D721Med (cell line): ENCODE results near the gene XYLT1.

ENCODE experiments used
- DNase-seq: peaks from one replicate; pipeline ENCODE4 v3.0.0; 2011; ENCODE audit warnings: low spot score; ENCODE audit not compliant: insufficient read length
- FAIRE-seq: peaks from 2 replicates; lab custom pipeline; 2011; peaks lifted over from hg19 to GRCh38; lab: Jason Lieb, UNC
- TF ChIP-seq, protein P1 (sequence below): IDR thresholded peaks from 2 replicates; pipeline ENCODE4 v1.5.1; 2012; ENCODE audit warnings: mild to moderate bottlenecking, control low read depth; ENCODE audit not compliant: insufficient read depth; ENCODE audit errors: missing control alignments

The XYLT1 gene

DNA sequence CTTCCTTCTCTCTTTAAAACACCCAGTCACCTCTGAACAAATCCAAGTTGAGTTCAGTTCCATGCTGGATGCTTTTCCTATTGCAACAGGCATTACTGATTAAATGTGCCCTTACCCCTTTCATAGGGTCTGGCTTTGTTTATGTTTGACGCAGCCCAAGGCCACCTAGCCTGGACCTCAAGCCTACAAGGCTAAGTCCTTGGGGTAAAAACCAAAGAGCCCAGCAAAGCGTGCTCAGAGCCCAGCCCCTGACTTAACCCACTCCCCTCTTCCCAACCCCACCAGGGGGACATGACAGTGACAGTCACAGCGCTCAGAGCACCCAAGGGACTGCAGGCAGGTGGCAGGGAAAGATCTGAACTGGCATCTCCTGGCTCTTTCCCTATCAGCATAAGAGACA is 200.6 kb downstream of the XYLT1 start:
- TF ChIP-seq, protein P1, sequence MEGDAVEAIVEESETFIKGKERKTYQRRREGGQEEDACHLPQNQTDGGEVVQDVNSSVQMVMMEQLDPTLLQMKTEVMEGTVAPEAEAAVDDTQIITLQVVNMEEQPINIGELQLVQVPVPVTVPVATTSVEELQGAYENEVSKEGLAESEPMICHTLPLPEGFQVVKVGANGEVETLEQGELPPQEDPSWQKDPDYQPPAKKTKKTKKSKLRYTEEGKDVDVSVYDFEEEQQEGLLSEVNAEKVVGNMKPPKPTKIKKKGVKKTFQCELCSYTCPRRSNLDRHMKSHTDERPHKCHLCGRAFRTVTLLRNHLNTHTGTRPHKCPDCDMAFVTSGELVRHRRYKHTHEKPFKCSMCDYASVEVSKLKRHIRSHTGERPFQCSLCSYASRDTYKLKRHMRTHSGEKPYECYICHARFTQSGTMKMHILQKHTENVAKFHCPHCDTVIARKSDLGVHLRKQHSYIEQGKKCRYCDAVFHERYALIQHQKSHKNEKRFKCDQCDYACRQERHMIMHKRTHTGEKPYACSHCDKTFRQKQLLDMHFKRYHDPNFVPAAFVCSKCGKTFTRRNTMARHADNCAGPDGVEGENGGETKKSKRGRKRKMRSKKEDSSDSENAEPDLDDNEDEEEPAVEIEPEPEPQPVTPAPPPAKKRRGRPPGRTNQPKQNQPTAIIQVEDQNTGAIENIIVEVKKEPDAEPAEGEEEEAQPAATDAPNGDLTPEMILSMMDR, result no peak
- DNase-seq (no peak), FAIRE-seq (no peak)

DNA sequence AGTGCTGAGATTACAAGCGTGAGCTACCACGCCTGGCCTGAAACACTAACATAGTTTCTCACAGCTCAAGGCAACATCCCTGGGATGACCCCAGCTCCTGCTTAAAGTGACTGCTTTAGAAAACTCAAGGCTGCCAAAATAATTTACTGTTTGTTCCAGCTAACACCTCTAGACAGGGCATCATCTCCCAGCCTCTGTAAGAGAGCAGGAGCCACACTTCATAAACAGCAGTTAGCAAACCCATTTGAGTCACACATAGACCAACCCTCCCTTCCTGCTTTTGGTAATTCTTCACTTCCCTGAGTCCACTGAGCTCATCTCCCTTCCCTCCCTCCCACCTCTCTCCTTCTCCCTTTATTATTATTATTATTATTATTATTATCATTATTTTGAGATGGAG is 201.3 kb downstream of the XYLT1 start:
- TF ChIP-seq, protein P1, result no peak
- no peak for FAIRE-seq

DNA sequence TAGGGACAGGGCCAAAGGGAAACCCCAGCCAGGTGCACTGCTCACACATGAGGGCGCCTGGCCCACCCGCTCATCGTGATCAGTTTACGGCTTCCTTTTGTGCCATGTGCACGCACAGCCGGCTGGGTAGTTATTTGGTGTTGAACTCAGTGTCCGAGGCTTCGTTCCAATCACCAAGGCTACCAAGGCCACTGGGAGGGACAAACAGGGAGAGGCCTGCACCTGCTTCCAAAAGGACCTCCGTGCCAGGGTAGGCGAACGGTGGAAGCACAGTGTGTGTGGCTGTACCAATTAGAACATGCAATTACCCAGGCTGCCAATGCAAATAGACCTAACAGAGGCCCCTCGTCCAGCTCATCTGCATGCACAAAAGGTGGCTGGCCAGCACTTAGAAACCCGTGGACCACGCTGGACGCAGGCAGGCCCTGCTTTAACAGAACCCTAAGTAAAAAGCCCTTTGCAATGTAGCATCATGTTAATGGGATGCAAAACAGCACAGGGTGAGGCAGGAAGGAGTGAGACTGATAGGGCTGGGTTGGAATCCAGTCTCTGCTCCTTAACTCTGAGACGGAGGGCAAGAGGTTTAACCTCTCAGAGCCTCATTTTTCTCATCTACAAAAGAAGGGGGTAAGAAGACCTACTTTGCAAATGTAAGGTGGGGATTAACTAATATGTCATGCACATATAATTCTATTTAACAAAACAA is 204.0 kb downstream of the XYLT1 start:
- TF ChIP-seq, protein P1, result no peak
- no peak for FAIRE-seq
- DNase-seq, result no peak

More for the DNA sequence above, 201.3 kb downstream of the XYLT1 start:
- DNase-seq, result no peak

DNA sequence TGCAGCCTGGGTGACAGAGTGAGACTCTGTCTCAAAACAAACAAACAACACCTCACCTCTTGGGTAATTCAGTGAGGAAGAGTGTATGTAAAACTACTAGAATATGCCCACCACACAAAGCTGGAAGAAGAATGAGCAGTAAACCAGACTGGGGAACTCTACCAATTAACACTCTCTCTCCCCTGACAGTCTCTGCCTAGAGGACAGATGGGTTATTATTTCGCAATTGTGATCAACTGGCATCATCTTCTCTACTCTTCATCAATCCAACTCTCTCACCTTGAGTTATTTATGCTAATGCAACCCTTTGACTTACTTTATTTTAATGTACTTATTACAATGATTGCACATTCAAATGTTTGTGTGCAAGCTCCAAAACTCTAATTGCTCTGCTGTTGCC is 205.6 kb downstream of the XYLT1 start:
- TF ChIP-seq, protein P1, result no peak
- no peak for FAIRE-seq
- DNase-seq, result no peak

DNA sequence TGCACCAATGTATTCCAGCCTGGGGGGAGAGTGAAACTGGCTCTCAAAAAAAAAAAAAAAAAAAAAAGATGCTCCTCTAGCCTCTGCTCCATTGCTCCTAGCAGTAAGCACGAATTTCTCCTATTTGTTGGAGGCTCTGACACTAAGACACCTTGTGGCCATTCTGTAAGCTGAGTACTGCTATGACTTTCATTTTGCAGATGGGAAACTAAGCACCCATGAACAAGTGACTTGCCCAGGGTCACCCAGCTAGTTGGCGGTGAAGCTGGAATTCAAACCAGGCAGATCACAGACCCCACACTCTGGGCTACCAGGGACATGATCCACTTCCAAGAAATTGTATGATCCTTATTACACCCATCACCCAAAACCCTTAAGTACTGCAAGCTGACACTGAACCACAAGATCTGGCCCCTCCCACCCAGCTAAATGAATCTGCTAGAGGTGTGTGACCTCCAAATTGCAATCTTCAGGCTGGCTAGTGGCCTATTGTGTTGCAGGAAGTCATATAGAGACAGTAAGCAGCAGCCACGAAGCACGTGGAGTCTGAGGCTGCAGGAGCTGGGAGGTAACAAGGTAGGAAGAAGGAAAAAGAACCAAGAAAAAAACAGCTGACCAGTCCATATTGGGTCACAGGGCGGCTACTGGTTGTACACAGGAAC is 209.4 kb downstream of the XYLT1 start:
- FAIRE-seq (no peak), DNase-seq (no peak)
- TF ChIP-seq, protein P1, result no peak

DNA sequence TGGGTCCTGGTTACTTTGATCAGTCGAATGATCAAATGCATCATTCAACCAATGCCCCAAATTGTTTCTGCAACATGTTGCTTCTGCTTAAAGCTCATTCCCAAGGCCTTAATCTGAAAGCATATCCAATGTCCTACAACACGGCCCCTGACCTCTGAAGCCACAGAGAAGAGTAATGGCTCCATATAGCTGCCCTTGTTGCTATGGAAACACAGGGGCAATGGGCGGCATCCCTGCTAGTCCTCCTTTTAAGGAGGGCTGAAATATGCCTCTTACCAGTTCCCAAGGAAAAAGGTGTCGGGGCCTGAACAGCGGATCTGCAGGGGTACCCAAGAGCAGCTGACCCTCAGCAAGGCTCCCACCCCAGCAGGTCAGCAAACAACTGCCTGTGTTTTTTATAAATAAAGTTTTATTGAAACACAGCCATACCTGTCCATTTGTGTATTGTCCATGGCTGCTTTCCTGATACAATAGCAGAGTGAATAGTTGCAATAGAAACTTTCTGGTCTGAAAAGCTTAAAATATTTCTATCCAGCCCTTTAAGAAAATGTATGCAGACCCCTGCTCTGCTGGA is 210.4 kb downstream of the XYLT1 start:
- TF ChIP-seq, protein P1, result no peak
- FAIRE-seq, result no peak
- DNase-seq, result no peak

DNA sequence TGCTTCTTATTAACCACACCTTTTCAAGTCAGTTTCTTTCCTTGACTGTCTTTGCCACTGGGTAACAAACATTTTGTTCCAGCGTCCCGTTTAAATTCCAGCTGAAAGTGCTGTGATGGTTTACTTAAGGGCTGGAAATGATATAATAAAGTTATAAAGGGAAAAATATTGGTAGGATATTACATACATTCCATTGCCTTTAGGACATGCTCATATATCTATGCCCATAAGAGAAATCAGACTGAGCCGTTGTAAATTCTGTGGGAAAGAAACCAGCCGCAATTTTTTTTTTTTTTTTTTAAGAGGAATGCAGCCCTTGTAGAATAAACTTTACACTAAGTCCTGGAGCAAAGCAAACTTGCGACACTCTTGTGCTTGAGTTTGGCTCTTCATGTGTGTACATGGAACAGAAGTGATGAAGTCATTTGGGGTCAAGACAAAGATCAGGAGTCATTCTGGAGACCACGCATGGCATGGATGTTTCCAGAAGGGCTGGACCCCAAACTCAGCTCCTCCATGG is 210.9 kb downstream of the XYLT1 start:
- no peak for FAIRE-seq
- TF ChIP-seq, protein P1, result no peak
- no peak for DNase-seq
